K562 (cell line): ENCODE results near the gene CENPC. TPM values are rescaled to one million over a fixed set of nuclear protein-coding genes. Genes with fewer than 3 reads are reported as not detected.

Source experiments
- ATAC-seq: fragments of 200-7000 bp; cut with Tn5 transposase; 3 replicates; pipeline ENCODE4 v1.9.1; 2020; ENCODE audit warnings: moderate library complexity
- BruUV-seq: library from RNA; stranded (reverse); fragments of 400-500 nt; replicated peaks from 2 replicates; lab custom pipeline; 2021; lab: Mats Ljungman, UMichigan
- CTCF ChIA-PET: fragments of 300-600 bp; formaldehyde crosslinking; extraction: SDS; loops from one replicate; lab custom pipeline; 2021; ENCODE audit warnings: low intra/inter-chr PET ratio; lab: Yijun Ruan, JAX
- POLR2A ChIA-PET: fragments of 300-600, 350-650 bp; sonication (Branson Sonifier 250); formaldehyde crosslinking; extraction: SDS; loops from one replicate; lab custom pipeline; 2021; ENCODE audit warnings: antibody characterized with exemption, inconsistent platforms; lab: Yijun Ruan, JAX
- DNase-seq, 4 experiments: peaks; one replicate each; pipeline versions ENCODE4 v3.0.0 to v3.0.0-alpha.2; 2011 to 2018; ENCODE audit warnings: low spot score in 3 of 4, mixed read lengths in 3 of 4; ENCODE audit errors: extremely low read depth in 1 of 4
- FAIRE-seq: peaks from 2 replicates; lab custom pipeline; 2011; peaks lifted over from hg19 to GRCh38; lab: Jason Lieb, UNC
- H2AFZ ChIP-seq: 2 replicates; pipeline ENCODE4 v1.6.0; 2011; ENCODE audit warnings: low read depth, low read length, control low read depth, inconsistent platforms
- H3K27ac ChIP-seq: fragments of 200-600 bp; 3 replicates; pipeline ENCODE4 v1.8.0; 2011; ENCODE audit warnings: low read depth, mild to moderate bottlenecking, control low read depth, inconsistent platforms, low read length, moderate library complexity, mixed read lengths; ENCODE audit errors: extremely low read depth
- H3K27me3 ChIP-seq, 2 experiments: fragments of 300-600 bp in 1 of 2; 2 replicates in 1 of 2; 3 replicates in 1 of 2; pipeline versions ENCODE4 v1.6.0 to v1.8.0; 2011; ENCODE audit warnings: inconsistent platforms in 2 of 2, low read length in 2 of 2, mild to moderate bottlenecking in 1 of 2, mixed read lengths in 1 of 2, moderate library complexity in 1 of 2; ENCODE audit not compliant: control insufficient read depth in 2 of 2, insufficient read depth in 2 of 2
- H3K36me3 ChIP-seq: fragments of 300-600 bp; 3 replicates; pipeline ENCODE4 v1.8.0; 2011; ENCODE audit warnings: mild to moderate bottlenecking, low read length, inconsistent platforms; ENCODE audit not compliant: control insufficient read depth, insufficient read depth
- H3K4me1 ChIP-seq, 2 experiments: fragments of 200-600 bp in 1 of 2; replicated peaks in 1 of 2; 2 replicates in 1 of 2; 3 replicates in 1 of 2; pipeline versions ENCODE4 v1.5.1 to v1.8.0; 2011; ENCODE audit warnings: inconsistent platforms in 2 of 2, low read length in 2 of 2, mild to moderate bottlenecking in 1 of 2, mixed read lengths in 1 of 2, moderate library complexity in 1 of 2; ENCODE audit not compliant: control insufficient read depth in 2 of 2, insufficient read depth in 2 of 2
- H3K4me2 ChIP-seq: 2 replicates; pipeline ENCODE4 v1.6.1; 2011; ENCODE audit warnings: low read length, control low read depth, inconsistent platforms, mixed read lengths; ENCODE audit not compliant: insufficient read depth
- H3K4me3 ChIP-seq: fragments of 200-600 bp; sonication (generic), shearing (Covaris generic); 2 replicates; pipeline ENCODE4 v1.5.1; 2016; ENCODE audit warnings: control low read depth, inconsistent platforms
- H3K79me2 ChIP-seq: fragments of 200-600 bp; 3 replicates; pipeline ENCODE4 v1.8.0; 2011; ENCODE audit warnings: low read length, inconsistent platforms; ENCODE audit not compliant: control insufficient read depth, insufficient read depth
- H3K9ac ChIP-seq, 2 experiments: 2 replicates each; pipeline versions ENCODE4 v1.6.0 to v1.6.1; 2011; ENCODE audit warnings: low read depth in 2 of 2, low read length in 2 of 2, control low read depth in 1 of 2, inconsistent platforms in 1 of 2, mild to moderate bottlenecking in 1 of 2, mixed read lengths in 1 of 2; ENCODE audit not compliant: insufficient read depth in 1 of 2
- H3K9me1 ChIP-seq: one replicate; pipeline ENCODE4 v1.6.0; 2011; ENCODE audit warnings: inconsistent platforms, mild to moderate bottlenecking, low read length, moderate library complexity; ENCODE audit not compliant: control insufficient read depth, insufficient read depth
- H3K9me3 ChIP-seq: replicated peaks from 2 replicates; pipeline ENCODE4 v1.5.1; 2011; ENCODE audit warnings: low read depth, low read length, inconsistent platforms; ENCODE audit not compliant: control insufficient read depth, insufficient read depth
- H4K20me1 ChIP-seq: replicated peaks from 2 replicates; pipeline ENCODE4 v1.6.1; 2011; ENCODE audit warnings: low read length, inconsistent platforms, mixed read lengths; ENCODE audit not compliant: control insufficient read depth, insufficient read depth
- HLTF ChIP-seq: fragments of 450-650 bp; IDR thresholded peaks from 2 replicates; pipeline ENCODE4 v1.6.1; 2016
- POLR2H ChIP-seq: IDR thresholded peaks from 2 replicates; pipeline ENCODE4 v1.6.1; 2016; ENCODE audit warnings: missing genetic modification characterization, low read depth, mild to moderate bottlenecking, control low read depth, missing compliant biosample characterization, moderate library complexity
- TAL1 ChIP-seq: fragments of 450-650 bp; IDR thresholded peaks from 2 replicates; pipeline ENCODE4 v1.6.1; 2016; ENCODE audit warnings: mild to moderate bottlenecking
- USF1 ChIP-seq: sonication (generic); formaldehyde crosslinking; IDR thresholded peaks from 2 replicates; pipeline ENCODE4 v1.9.0; 2022; ENCODE audit warnings: mild to moderate bottlenecking, missing genetic modification reagents
- ZBTB5 ChIP-seq: fragments of 450-650 bp; IDR thresholded peaks from 2 replicates; pipeline ENCODE4 v1.6.1; 2017; ENCODE audit warnings: antibody characterized with exemption
- ZNF512 ChIP-seq: IDR thresholded peaks from 2 replicates; pipeline ENCODE4 v1.6.1; 2016; ENCODE audit warnings: missing genetic modification characterization, missing compliant biosample characterization
- WGBS: fragments of 100-300 bp; shearing (Covaris generic); methylation state at CpG from one replicate; pipeline ENCODE4 v1.1.6; 2016; ENCODE audit warnings: low coverage, mixed read lengths; ENCODE audit not compliant: insufficient coverage; ENCODE audit errors: missing lambda C conversion rate; 5-methylcytosine and 5-hydroxymethylcytosine counted together
- in situ Hi-C: fragments of 300-500 bp; cut with MboI; formaldehyde crosslinking; loops from 4 replicates; pipeline ENCODE4 v1.15.0; 2018; ENCODE audit warnings: inconsistent platforms, mixed read lengths
- intact Hi-C: fragments of 100-400 bp; cut with micrococcal nuclease; formaldehyde crosslinking; loops from 2 replicates; pipeline ENCODE4 v1.14.2; 2022
- polyA plus RNA-seq, 8 experiments: library from polyadenylated mRNA; depleted of rRNA in 4 of 8; stranded (reverse) in 5 of 8; unstranded in 3 of 8; fragments of >200 nt; fragmentation: Nextera tagmentation in 2 of 8; fragmentation: Illumina TruSeq in 1 of 8; extraction: Ambion mirVana in 2 of 8; extraction: Trizol in 1 of 8; gene quantifications; 2 replicates each; pipeline versions ENCODE4 v1.2.1 to v1.2.3, GENCODE V29; 2011 to 2014; ENCODE audit warnings: inconsistent platforms in 1 of 8, missing spikeins in 1 of 8
- total RNA-seq, 7 experiments: library from RNA; depleted of rRNA in 6 of 7; stranded (reverse); fragments of >200 nt in 6 of 7; fragmentation: Illumina TruSeq in 2 of 7; extraction: Trizol in 2 of 7; gene quantifications; 2 replicates each; pipeline versions ENCODE4 v1.2.1 to v1.2.3, GENCODE V29; 2011 to 2021; ENCODE audit warnings: low replicate concordance in 1 of 7
- TF ChIP-seq, protein P1 (sequence below), 2 experiments: fragments of 450-650 bp; conservative IDR thresholded peaks; 2 replicates each; pipeline ENCODE4 v1.6.1; 2017; ENCODE audit warnings: mild to moderate bottlenecking in 2 of 2, moderate library complexity in 2 of 2

The CENPC gene
- total and polyA plus RNA-seq, 9 of the 15 experiments (the other 6 are each of a cell fraction or from before 2014, with no cell fraction given) = 18.1 to 48.5 (median 30.8) TPM

DNA sequence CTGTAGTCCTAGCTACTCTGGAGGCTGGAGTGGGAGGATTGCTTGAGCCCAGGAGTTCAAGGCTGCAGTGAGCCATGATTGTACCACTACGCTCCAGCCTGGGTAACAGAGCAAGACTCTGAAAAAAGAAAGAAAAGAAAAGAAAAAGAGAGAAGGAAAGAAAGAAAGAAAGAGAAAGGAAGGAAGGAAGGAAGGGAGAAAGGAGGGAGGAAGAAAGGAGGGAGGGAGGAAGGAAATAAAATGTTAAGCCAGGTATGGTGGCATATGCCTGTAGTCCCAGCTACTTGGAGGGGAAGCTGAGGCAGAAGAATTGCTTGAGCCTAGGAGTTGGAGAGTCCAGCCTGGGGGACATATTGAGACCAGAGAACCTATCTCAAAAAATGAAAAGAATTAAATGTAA lies 25.2 kb upstream of the CENPC start:
- Histone ChIP-seq H3K4me1 (peaks cover 0 to 38% of the 10 kb centered on the region in 2 experiments; a peak in 3 of 5 replicates), H3K27ac (no peak overlapping the region), H4K20me1 (no peaks in the 10 kb centered on the region), H3K4me2 (no peak overlapping the region), H3K4me3 (no peak overlapping the region), H3K9me3 (no peaks in the 10 kb centered on the region), H2AFZ (peak overlapping the region; percentile 47), H3K9me1 (no peaks in the 10 kb centered on the region), H3K9ac (no peak overlapping the region), H3K79me2 (no peaks in the 10 kb centered on the region), H3K36me3 (no peaks in the 10 kb centered on the region), H3K27me3 (no peaks in the 10 kb centered on the region)
- in situ Hi-C loops = no loop called here
- DNase-seq (no peak), FAIRE-seq (no peak), ATAC-seq (no peak)
- CTCF ChIA-PET = no interaction called here
- 89% methylated on average over 1 of the region's 1 CpG for WGBS
- no TSS peak for BruUV-seq
- POLR2A ChIA-PET = interaction anchor here (0.7 kb wide), 1 partner anchor 25 kb away, joined by 4 read pairs; the partner anchor contains the start of gene CENPC
- intact Hi-C loops = no loop called here
- TF ChIP-seq POLR2H (tag) (no peak), ZBTB5 (0 out of 2 replicates have a peak, but pooled peaks have one; percentile 19), HLTF (peak; percentile 56; the same call in 1 of the 2 replicates), USF1 (CRISPR knock-in tag) (no peak), ZNF512 (tag) (peak; percentile 68), TAL1 (no peak)
- TF ChIP-seq, protein P1, sequence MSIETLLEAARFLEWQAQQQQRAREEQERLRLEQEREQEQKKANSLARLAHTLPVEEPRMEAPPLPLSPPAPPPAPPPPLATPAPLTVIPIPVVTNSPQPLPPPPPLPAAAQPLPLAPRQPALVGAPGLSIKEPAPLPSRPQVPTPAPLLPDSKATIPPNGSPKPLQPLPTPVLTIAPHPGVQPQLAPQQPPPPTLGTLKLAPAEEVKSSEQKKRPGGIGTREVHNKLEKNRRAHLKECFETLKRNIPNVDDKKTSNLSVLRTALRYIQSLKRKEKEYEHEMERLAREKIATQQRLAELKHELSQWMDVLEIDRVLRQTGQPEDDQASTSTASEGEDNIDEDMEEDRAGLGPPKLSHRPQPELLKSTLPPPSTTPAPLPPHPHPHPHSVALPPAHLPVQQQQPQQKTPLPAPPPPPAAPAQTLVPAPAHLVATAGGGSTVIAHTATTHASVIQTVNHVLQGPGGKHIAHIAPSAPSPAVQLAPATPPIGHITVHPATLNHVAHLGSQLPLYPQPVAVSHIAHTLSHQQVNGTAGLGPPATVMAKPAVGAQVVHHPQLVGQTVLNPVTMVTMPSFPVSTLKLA (conservative IDR thresholded peaks at IDR 0.05) = no peak
